Aorta (tissue), 5 donors: ENCODE data around the gene KIF11. TPM values are rescaled to one million over a fixed set of nuclear protein-coding genes. Genes with fewer than 3 reads are reported as not detected.
A peak's percentile ranks its signal among the peaks of the same experiment; 100 is the strongest.
"Not testable (repeated sequence)": the region's sequence is repeated elsewhere in the genome, so short reads cannot be mapped to it uniquely, and the experiment has no call there.

Source experiments
- ATAC-seq: fragments of 200-7000 bp; cut with Tn5 transposase; one replicate; pipeline ENCODE4 v1.9.1; 2022; ENCODE audit warnings: moderate library complexity; ENCODE audit not compliant: low FRiP score
- DNase-seq, 2 donors: peaks; one replicate each; pipeline ENCODE4 v3.0.0-alpha.2; 2020
- H3K27ac ChIP-seq, 2 donors: one replicate each; pipeline ENCODE4 v1.5.1; 2013; ENCODE audit warnings: low read length in 2 of 2, mild to moderate bottlenecking in 2 of 2, moderate library complexity in 2 of 2, control low read depth in 1 of 2, inconsistent platforms in 1 of 2, low read depth in 1 of 2
- H3K27me3 ChIP-seq, 2 donors: one replicate each; pipeline ENCODE4 v1.6.1; 2013; ENCODE audit warnings: control low read depth in 1 of 2, low read length in 1 of 2, mild to moderate bottlenecking in 1 of 2, moderate library complexity in 1 of 2; ENCODE audit not compliant: insufficient read depth in 2 of 2, control insufficient read depth in 1 of 2
- H3K36me3 ChIP-seq, 2 donors: one replicate each; pipeline ENCODE4 v1.6.1; 2013; ENCODE audit warnings: control low read depth in 1 of 2, low read length in 1 of 2, mild to moderate bottlenecking in 1 of 2; ENCODE audit not compliant: insufficient read depth in 2 of 2, control insufficient read depth in 1 of 2
- H3K4me1 ChIP-seq, 2 donors: one replicate each; pipeline ENCODE4 v1.6.1; 2013; ENCODE audit warnings: low read length in 2 of 2, control low read depth in 1 of 2, mild to moderate bottlenecking in 1 of 2, moderate library complexity in 1 of 2; ENCODE audit not compliant: insufficient read depth in 2 of 2, control insufficient read depth in 1 of 2
- H3K4me3 ChIP-seq, 2 donors: one replicate each; pipeline ENCODE4 v1.5.1; 2013; ENCODE audit warnings: low read length in 2 of 2, control low read depth in 1 of 2, mild to moderate bottlenecking in 1 of 2
- H3K9me3 ChIP-seq: one replicate; pipeline ENCODE4 v1.6.1; 2013; ENCODE audit warnings: mild to moderate bottlenecking, low read length; ENCODE audit not compliant: control insufficient read depth
- WGBS, 2 donors: extraction: QIAGEN DNeasy Blood & Tissue Kit; methylation state at CpG; one replicate each; pipeline ENCODE4 v1.1.7; 2013; 5-methylcytosine and 5-hydroxymethylcytosine counted together
- intact Hi-C, 2 donors: fragments of 100-400 bp; cut with DNase I; formaldehyde crosslinking; loops; one replicate each; pipeline versions ENCODE4 v1.14.2 to v1.15.0; 2022
- polyA plus RNA-seq, 2 donors: library from polyadenylated mRNA; stranded (reverse); fragments of 200-250 nt; gene quantifications; one replicate each; pipeline ENCODE4 v1.2.3, GENCODE V29; 2013
- total RNA-seq, 2 donors: library from RNA; stranded (reverse); fragmentation: NEBNext Ultra II Directional; extraction: Animal tissue kit (Norgen Biotek cat#: 25700); gene quantifications; one replicate each; pipeline ENCODE4 v1.2.1, GENCODE V29; 2021
- donor health status: healthy with polysubstance abuse.
- donor health status: Bipolar disorder and iron deficiency.
- donor health status: DM: no; HTN: no; CAD: no.
- donor health status: DM: no; HTN: no; CAD: no.
- donor health status: DM: yes; HTN: yes; CAD: no.

Gene KIF11
- total and polyA plus RNA-seq, 4 donors: 0.23 to 1.7 (median 0.76) TPM

DNA sequence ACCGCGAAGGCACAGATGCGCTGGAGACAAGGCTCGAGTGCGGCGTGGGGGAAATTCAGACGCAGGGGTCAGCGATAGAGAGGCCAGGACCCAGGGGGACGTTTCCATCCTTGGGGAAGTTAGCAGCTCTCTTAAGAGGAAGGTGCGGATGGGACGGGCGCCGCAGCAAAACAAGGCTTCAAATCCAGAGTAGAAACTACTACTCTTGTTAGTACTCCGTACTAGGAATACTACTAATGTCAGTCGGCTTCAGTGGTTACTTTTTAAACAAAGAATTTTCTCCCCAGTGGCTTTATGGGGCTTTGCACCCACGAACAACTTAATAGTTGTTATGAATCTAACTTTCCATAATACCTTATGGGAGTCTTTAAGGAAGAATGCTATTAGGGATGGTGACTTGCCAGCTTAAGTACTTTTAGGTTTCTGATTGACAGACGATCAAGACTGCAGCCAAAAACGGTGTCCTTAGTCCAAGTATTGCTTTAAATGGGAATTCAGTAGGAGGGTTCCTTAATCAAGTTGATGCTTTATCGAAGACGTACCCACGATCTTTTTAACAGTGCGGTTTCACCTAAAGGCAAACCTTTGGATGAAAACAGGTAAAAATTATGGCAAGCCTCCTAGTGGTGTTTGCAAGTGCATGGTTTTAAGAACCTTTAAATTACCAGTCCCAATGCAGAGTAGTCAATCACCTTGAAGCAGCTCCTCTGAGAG lies 18.2 kb upstream of the KIF11 start:
- ATAC-seq: no peak
- intact Hi-C loops: loop anchor here (1.0 kb wide), 1 partner anchor 57 kb away; no protein-coding TSS in a partner anchor
- peak overlapping the region; percentile 19 to 90 for H3K4me3 ChIP-seq
- DNase-seq: no peak
- 6 to 7% methylated on average over 22 of the region's 22 CpGs for WGBS, 2 donors
- no peaks in the 10 kb centered on the region for H3K9me3 ChIP-seq
- H3K36me3 ChIP-seq: no peaks in the 10 kb centered on the region
- peaks cover 4 to 14% of the 10 kb centered on the region in 2 donors for H3K4me1 ChIP-seq
- H3K27ac ChIP-seq: peak overlapping the region; percentile 70 to 91
- no peaks in the 10 kb centered on the region for H3K27me3 ChIP-seq

DNA sequence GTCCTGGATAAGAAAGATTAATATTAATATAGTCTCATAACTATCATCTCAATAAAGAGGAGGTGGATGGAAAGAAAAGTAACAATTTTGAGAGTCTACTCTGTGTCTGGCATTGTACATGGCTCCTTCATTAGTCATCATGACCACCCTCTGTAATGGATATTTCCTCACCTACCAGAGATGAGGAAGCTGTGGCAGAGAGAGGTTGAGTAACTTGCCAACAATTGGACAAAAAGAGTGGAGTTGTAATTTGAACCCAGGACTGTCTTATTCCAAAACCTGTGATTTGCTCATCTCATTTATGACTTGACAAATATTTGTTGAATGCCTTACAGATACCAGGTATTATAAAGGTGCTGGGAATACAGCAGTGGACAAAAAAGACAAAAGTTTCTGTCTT lies 17.0 kb upstream of the KIF11 start:
- H3K36me3 ChIP-seq: no peaks in the 10 kb centered on the region
- H3K27me3 ChIP-seq: no peaks in the 10 kb centered on the region
- ATAC-seq: no peak
- H3K4me1 ChIP-seq: peaks cover 4 to 14% of the 10 kb centered on the region in 2 donors
- no peaks in the 10 kb centered on the region for H3K9me3 ChIP-seq
- no peak overlapping the region for H3K27ac ChIP-seq
- intact Hi-C loops: no loop called here
- H3K4me3 ChIP-seq: no peak overlapping the region
- no peak for DNase-seq

DNA sequence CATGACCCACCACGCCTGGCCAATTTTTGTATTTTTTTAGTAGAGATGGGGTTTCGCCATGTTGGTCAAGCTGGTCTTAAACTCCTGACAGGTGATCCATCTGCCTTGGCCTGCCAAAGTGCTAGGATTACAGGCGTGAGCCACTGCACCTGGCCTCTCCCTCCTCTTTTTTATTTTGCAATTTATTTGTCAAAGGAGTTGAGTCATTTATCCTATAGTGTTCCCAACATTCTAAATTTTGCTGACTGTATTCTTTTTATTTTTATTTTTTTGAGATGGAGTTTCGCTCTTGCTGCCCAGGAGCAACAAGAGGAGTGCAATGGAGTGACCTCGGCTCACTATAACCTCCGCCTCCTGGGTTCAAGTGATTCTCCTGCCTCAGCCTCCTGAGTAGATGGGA lies 10.6 kb upstream of the KIF11 start:
- H3K9me3 ChIP-seq, ATAC-seq, H3K36me3 ChIP-seq, H3K4me3 ChIP-seq, H3K4me1 ChIP-seq, H3K27ac ChIP-seq, H3K27me3 ChIP-seq, DNase-seq, intact Hi-C loops: not testable (repeated sequence)
- WGBS, 2 donors: 89 to 93% methylated on average over 6 of the region's 6 CpGs

DNA sequence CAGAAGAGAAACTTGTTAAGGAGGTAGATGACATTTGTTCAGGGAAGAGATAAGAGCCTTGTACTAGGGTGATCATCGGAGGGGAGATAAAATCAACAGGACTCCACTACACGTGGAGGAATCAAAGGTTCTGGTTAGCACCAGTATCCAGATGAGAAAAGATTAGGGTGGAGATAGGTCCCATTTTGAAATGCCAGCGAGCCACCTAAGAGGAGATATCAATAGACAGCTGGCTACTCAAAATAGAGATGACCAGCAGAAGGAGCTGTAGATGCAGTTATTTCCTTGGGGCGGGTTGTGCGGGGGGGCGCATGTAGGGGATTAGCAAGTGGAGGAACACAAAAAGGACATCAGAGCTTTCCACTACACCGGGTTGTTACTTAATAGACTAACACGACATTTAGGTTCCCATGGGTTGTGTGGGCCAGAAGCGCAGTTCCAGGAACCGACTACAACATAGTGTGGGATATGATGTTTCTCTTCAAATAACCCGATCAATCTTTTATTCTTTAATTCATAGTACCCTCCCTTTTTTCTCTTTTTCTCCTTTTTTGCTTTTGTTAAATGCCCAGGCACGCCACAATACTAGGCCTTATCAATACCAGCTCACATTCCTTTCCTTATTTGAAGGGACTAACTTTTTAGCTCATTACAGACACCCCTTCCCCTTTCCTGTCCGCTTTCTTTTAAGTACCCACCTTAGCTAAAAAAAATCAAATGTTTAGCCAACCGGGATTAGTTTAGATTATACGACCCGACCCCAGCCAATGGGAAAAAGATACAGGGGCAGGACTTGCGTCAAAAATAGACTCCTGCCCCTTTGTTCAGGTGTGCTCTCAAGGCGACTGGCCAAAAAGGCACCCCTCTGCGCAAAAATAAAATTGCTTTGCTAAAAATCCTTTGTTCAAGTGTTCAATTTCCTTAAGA lies 2.0 kb upstream of the KIF11 start:
- Histone ChIP-seq H3K27me3 (no peaks in the 10 kb centered on the region), H3K36me3 (no peaks in the 10 kb centered on the region), H3K4me3 (no peak overlapping the region), H3K4me1 (no peaks in the 10 kb centered on the region), H3K9me3 (no peaks in the 10 kb centered on the region), H3K27ac (peak overlapping the region; percentile 30 to 83)
- WGBS, 2 donors: 52 to 54% methylated on average over 19 of the region's 19 CpGs
- ATAC-seq (no peak), DNase-seq (peak in 1 of 2 donors; percentile 70)
- intact Hi-C loops: loop anchor here in 1 of 2 donors (5.0 kb wide), 1 partner anchor 106 kb away; no protein-coding TSS in a partner anchor

DNA sequence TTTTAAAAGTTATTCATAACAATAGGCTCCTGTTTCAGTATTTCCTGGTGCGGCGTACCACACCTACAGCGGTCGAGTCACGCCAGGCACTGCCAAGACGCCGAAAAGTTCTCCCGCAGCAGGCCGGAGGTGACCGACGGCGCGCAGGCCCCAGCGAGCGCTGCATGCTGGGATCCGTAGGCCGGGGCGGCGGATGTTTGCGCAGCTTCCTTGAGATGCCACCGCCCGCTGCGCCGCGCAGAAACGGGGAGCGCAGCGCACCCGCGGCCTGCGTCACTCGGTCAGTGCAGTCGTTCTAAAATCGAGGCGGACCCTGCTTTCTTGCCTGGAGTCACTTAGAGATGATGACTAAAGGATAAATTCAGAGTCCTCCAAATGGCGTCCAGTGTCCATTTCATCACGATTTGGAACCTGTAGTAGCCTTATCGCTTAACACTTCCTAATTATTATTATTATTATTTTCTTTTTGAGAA lies 1.3 kb upstream of the KIF11 start:
- peak overlapping the region; percentile 79 to 83 for H3K27ac ChIP-seq
- 1% methylated on average over 38 of the region's 38 CpGs for WGBS, 2 donors
- no peaks in the 10 kb centered on the region for H3K4me1 ChIP-seq
- ATAC-seq (peak; percentile 96), DNase-seq (peak; percentile 97)
- peak overlapping the region; percentile 30 to 49 for H3K4me3 ChIP-seq
- H3K27me3 ChIP-seq: no peaks in the 10 kb centered on the region
- intact Hi-C loops: loop anchor here in 1 of 2 donors (5.0 kb wide), 1 partner anchor 106 kb away; no protein-coding TSS in a partner anchor
- no peaks in the 10 kb centered on the region for H3K9me3 ChIP-seq
- no peaks in the 10 kb centered on the region for H3K36me3 ChIP-seq

DNA sequence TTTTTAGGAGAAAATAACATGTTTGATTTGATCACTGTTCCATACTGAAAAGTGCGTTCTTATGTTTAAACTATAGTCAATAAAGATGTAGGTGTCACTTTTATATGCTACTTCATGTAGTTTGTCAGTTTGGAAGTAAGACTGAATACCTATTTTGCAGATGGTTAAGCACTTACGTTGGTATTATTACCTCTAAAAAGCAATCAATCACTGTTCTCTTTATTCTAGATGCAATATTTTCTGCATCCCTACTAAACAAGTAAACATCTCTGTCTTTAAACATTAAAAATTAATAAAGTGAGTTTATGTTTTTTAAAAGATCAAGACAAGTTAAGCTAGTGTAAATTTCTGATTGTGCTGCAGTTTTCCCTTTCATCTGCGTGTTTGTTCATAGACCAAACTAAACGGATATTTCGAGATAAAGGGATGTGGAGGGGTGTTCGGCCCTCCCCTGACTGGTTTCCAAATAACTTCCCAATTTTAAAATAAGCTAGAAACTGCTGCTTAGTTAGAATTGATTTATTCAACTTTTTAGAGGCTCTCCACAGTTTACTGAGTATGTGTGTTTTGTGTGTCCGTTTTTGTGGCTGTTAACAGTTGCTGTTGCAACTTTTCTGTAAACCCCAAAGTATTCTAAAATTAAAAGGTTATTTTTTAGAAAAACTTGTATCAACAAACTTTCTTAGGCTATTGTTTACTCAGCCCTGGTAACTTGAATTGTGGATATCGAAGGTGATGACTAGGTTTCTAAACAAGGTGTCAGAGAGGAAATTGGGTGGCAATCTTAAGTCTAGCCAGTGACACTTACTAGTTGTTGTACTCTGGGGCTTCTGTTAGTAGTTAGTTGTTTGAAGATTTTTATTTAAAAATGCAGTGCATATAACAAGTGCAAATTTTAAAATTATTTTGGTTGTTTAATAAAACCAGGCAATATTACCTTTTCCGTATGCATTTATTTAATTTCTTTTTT lies 974 bp downstream of the KIF11 start:
- 7 to 10% methylated on average over 9 of the region's 9 CpGs for WGBS, 2 donors
- Histone ChIP-seq H3K9me3 (no peaks in the 10 kb centered on the region), H3K27me3 (no peaks in the 10 kb centered on the region), H3K27ac (no peak overlapping the region), H3K4me3 (peak overlapping the region in 1 of 2 donors; percentile 58), H3K4me1 (no peaks in the 10 kb centered on the region), H3K36me3 (no peaks in the 10 kb centered on the region)
- DNase-seq (no peak), ATAC-seq (no peak)
- intact Hi-C loops: loop anchor here in 1 of 2 donors (5.0 kb wide), 1 partner anchor 103 kb away; no protein-coding TSS in a partner anchor

DNA sequence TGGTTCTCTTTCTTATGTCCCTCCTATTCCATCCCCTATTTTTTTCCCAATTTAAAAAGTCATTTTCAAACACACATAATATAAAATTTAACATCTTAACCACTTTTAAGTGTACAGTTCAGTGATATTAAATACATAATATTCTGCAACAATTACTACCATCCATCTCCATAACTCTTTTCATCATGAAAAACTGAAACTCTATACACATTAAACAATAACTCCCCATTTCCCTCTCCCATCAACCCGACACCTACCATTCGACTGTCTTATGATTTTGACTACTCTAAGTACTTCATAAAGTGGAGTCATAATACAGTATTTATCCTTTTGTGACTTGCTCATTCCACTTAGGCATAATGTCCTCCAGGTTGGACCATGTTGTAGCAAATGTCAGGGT lies 2.6 kb downstream of the KIF11 start:
- Histone ChIP-seq H3K9me3 (no peaks in the 10 kb centered on the region), H3K36me3 (no peaks in the 10 kb centered on the region), H3K27ac (no peak overlapping the region), H3K27me3 (no peaks in the 10 kb centered on the region), H3K4me3 (no peak overlapping the region), H3K4me1 (no peaks in the 10 kb centered on the region)
- ATAC-seq (no peak), DNase-seq (no peak)
- intact Hi-C loops: no loop called here
- 92 to 95% methylated on average over 2 of the region's 2 CpGs for WGBS, 2 donors

DNA sequence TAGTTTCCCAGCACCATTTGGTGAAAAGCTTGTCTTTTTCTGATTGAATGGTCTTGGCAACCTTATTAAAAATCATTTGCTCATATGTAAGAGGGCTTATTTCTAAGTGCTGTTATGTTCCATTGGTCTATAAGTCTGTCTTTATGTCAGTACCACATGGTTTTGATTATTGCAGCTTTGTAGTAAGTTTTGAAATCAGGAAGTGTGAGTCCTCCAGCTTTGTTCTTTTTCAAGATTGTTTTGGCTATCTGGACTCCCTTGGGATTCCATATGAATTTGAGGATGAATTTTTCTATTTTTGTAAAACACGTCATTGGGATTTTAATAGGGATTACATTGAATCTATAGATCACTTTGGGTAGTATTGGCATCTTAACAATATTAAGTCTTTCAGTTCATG lies 5.4 kb downstream of the KIF11 start:
- 83 to 93% methylated on average over 1 of the region's 1 CpG for WGBS, 2 donors
- ATAC-seq (no peak), DNase-seq (no peak)
- no peak overlapping the region for H3K4me3 ChIP-seq
- intact Hi-C loops: no loop called here
- H3K4me1 ChIP-seq: no peaks in the 10 kb centered on the region
- H3K9me3 ChIP-seq: no peaks in the 10 kb centered on the region
- H3K27ac ChIP-seq: no peak overlapping the region
- no peaks in the 10 kb centered on the region for H3K27me3 ChIP-seq
- H3K36me3 ChIP-seq: no peaks in the 10 kb centered on the region
